GM12878 (cell line): ENCODE measurements around the gene MOAP1. TPM values are rescaled to one million over a fixed set of nuclear protein-coding genes. Genes with fewer than 3 reads are reported as not detected.

Experiments used
- ATAC-seq: fragments of 200-7000 bp; cut with Tn5 transposase; 3 replicates; pipeline ENCODE4 v1.9.1; 2020; ENCODE audit warnings: mild to moderate bottlenecking, moderate library complexity
- BruUV-seq: library from RNA; stranded (reverse); fragments of 400-500 nt; replicated peaks from 2 replicates; lab custom pipeline; 2021; lab: Mats Ljungman, UMichigan
- CTCF ChIA-PET: fragments of 300-600 bp; sonication (Branson Sonifier 250); formaldehyde crosslinking; extraction: SDS; loops from one replicate; lab custom pipeline; 2021; ENCODE audit warnings: inconsistent platforms; lab: Yijun Ruan, JAX
- POLR2A ChIA-PET: fragments of 350-600 bp; formaldehyde crosslinking; extraction: SDS; loops from one replicate; lab custom pipeline; 2021; ENCODE audit warnings: inconsistent platforms; lab: Charles Lee
- RAD21 ChIA-PET: fragments of 300-600 bp; sonication (Branson Sonifier 250); formaldehyde crosslinking; loops from one replicate; lab custom pipeline; 2023; ENCODE audit warnings: antibody characterized with exemption; ENCODE audit not compliant: unreplicated experiment; lab: Charles Lee
- SMC1A ChIA-PET: fragments of 300-600 bp; sonication (Branson Sonifier 250); formaldehyde crosslinking; loops from one replicate; lab custom pipeline; 2023; ENCODE audit not compliant: unreplicated experiment, uncharacterized antibody; lab: Charles Lee
- DNase-seq: peaks from one replicate; pipeline ENCODE4 v3.0.0-alpha.2; 2011; ENCODE audit warnings: low read depth, low spot score
- FAIRE-seq: peaks from 3 replicates; lab custom pipeline; 2011; peaks lifted over from hg19 to GRCh38; lab: Jason Lieb, UNC
- H2AFZ ChIP-seq: 2 replicates; pipeline ENCODE4 v1.6.0; 2011; ENCODE audit warnings: low read depth, low read length, control low read depth; ENCODE audit not compliant: control insufficient read depth
- H3K27ac ChIP-seq: 2 replicates; pipeline ENCODE4 v1.5.1; 2011; ENCODE audit warnings: control low read depth; ENCODE audit not compliant: control insufficient read depth, insufficient read depth
- H3K27me3 ChIP-seq, 2 experiments: replicated peaks in 1 of 2; 2 replicates each; pipeline versions ENCODE4 v1.6.0 to v1.6.1; 2011; ENCODE audit warnings: low read length in 1 of 2; ENCODE audit not compliant: control insufficient read depth in 2 of 2, insufficient read depth in 2 of 2
- H3K36me3 ChIP-seq, 2 experiments: 2 replicates each; pipeline ENCODE4 v1.5.1; 2011; ENCODE audit warnings: low read length in 1 of 2; ENCODE audit not compliant: control insufficient read depth in 2 of 2, insufficient read depth in 2 of 2
- H3K4me1 ChIP-seq: 2 replicates; pipeline ENCODE4 v1.6.1; 2011; ENCODE audit warnings: mild to moderate bottlenecking, low read length, moderate library complexity, mixed read lengths; ENCODE audit not compliant: control insufficient read depth, insufficient read depth
- H3K4me2 ChIP-seq: 2 replicates; pipeline ENCODE4 v1.6.0; 2011; ENCODE audit warnings: control low read depth; ENCODE audit not compliant: control insufficient read depth, insufficient read depth
- H3K4me3 ChIP-seq: fragments of 200-600 bp; sonication (generic); 2 replicates; pipeline ENCODE4 v1.5.1; 2016
- H3K79me2 ChIP-seq: 2 replicates; pipeline ENCODE4 v1.6.0; 2011; ENCODE audit warnings: low read length; ENCODE audit not compliant: control insufficient read depth, insufficient read depth
- H3K9ac ChIP-seq: 2 replicates; pipeline ENCODE4 v1.8.0; 2011; ENCODE audit warnings: low read length, control low read depth, mixed read lengths; ENCODE audit not compliant: control insufficient read depth, insufficient read depth
- H3K9me3 ChIP-seq: replicated peaks from 3 replicates; pipeline ENCODE4 v1.5.1; 2011; ENCODE audit warnings: mild to moderate bottlenecking, low read length; ENCODE audit not compliant: control insufficient read depth, insufficient read depth
- H4K20me1 ChIP-seq: 2 replicates; pipeline ENCODE4 v1.6.0; 2011; ENCODE audit not compliant: control insufficient read depth, insufficient read depth
- ASH2L ChIP-seq: fragments of 300-600, 200-600 bp; sonication (generic); IDR thresholded peaks from 2 replicates; pipeline ENCODE4 v1.6.1; 2017; ENCODE audit warnings: low read depth, mild to moderate bottlenecking, borderline replicate concordance
- CEBPB ChIP-seq, 2 experiments: fragments of 150-350 bp in 1 of 2; IDR thresholded peaks; 2 replicates each; pipeline ENCODE4 v1.6.1; 2012 to 2014; ENCODE audit warnings: low read depth in 2 of 2, low read length in 2 of 2, borderline replicate concordance in 1 of 2, inconsistent platforms in 1 of 2
- CHD2 ChIP-seq: IDR thresholded peaks from 2 replicates; pipeline ENCODE4 v1.6.1; 2011; ENCODE audit warnings: low read depth, low read length, improper control_type of control experiment, borderline replicate concordance
- DPF2 ChIP-seq: fragments of 450-650 bp; IDR thresholded peaks from 2 replicates; pipeline ENCODE4 v1.6.1; 2017; ENCODE audit warnings: mild to moderate bottlenecking
- EZH2 ChIP-seq: IDR thresholded peaks from 2 replicates; pipeline ENCODE4 v1.6.1; 2012; ENCODE audit warnings: low read depth, mild to moderate bottlenecking, control low read depth, inconsistent platforms, low read length, borderline replicate concordance; ENCODE audit not compliant: control insufficient read depth
- FOS ChIP-seq: IDR thresholded peaks from 3 replicates; pipeline ENCODE4 v1.6.1; 2011; ENCODE audit warnings: borderline replicate concordance; ENCODE audit not compliant: insufficient read length; ENCODE audit errors: extremely low read depth
- NBN ChIP-seq: fragments of 450-650 bp; IDR thresholded peaks from 2 replicates; pipeline ENCODE4 v1.6.1; 2016
- NR2F1 ChIP-seq: fragments of 450-650 bp; conservative IDR thresholded peaks from 2 replicates; pipeline ENCODE4 v1.6.1; 2017; ENCODE audit warnings: mild to moderate bottlenecking
- POLR2AphosphoS5 ChIP-seq: IDR thresholded peaks from 2 replicates; pipeline ENCODE4 v1.6.1; 2011; ENCODE audit warnings: mild to moderate bottlenecking, low read length, inconsistent platforms
- RB1 ChIP-seq: fragments of 450-650 bp; formaldehyde crosslinking; IDR thresholded peaks from 2 replicates; pipeline ENCODE4 v1.6.1; 2017; ENCODE audit warnings: mild to moderate bottlenecking, borderline replicate concordance
- TARDBP ChIP-seq: IDR thresholded peaks from 2 replicates; pipeline ENCODE4 v1.6.1; 2016; ENCODE audit warnings: borderline replicate concordance
- ZBED1 ChIP-seq: IDR thresholded peaks from 2 replicates; pipeline ENCODE4 v1.6.1; 2016; ENCODE audit warnings: borderline replicate concordance
- ZSCAN29 ChIP-seq: fragments of 450-650 bp; IDR thresholded peaks from 2 replicates; pipeline ENCODE4 v1.6.1; 2017; ENCODE audit warnings: mild to moderate bottlenecking, moderate library complexity
- WGBS: methylation state at CpG from one replicate; pipeline ENCODE4 v1.1.6; 2016; ENCODE audit warnings: low lambda C conversion rate; ENCODE audit not compliant: insufficient replicate concordance, insufficient coverage; ENCODE audit errors: missing lambda C conversion rate; 5-methylcytosine and 5-hydroxymethylcytosine counted together
- in situ Hi-C: fragments of 300-500 bp; cut with MboI; formaldehyde crosslinking; loops from 9 replicates; pipeline ENCODE4 v1.14.3; 2018; ENCODE audit warnings: mixed read lengths
- intact Hi-C: fragments of 100-400 bp; cut with micrococcal nuclease; formaldehyde crosslinking; loops from one replicate; pipeline ENCODE4 v1.14.2; 2022; ENCODE audit not compliant: unreplicated experiment
- polyA plus RNA-seq, 11 experiments: library from polyadenylated mRNA; depleted of rRNA in 4 of 11; unstranded in 6 of 11; stranded (reverse) in 5 of 11; fragments of >200 nt; fragmentation: Nextera tagmentation in 4 of 11; fragmentation: Illumina TruSeq in 1 of 11; extraction: Ambion mirVana in 4 of 11; extraction: Trizol in 1 of 11; gene quantifications; 1 replicate in 1 of 11; 2 replicates in 10 of 11; pipeline versions ENCODE4 v1.2.1 to v1.2.3, GENCODE V29; 2011 to 2016; ENCODE audit warnings: inconsistent platforms in 2 of 11, missing spikeins in 2 of 11, low read depth in 1 of 11
- total RNA-seq, 4 experiments: library from RNA; depleted of rRNA in 3 of 4; stranded (reverse); fragments of >200 nt in 3 of 4; fragmentation: Illumina TruSeq in 1 of 4; extraction: Trizol in 1 of 4; gene quantifications; 2 replicates each; pipeline versions ENCODE4 v1.2.1 to v1.2.3, GENCODE V29; 2013 to 2021
- TF ChIP-seq, protein P1 (sequence below): IDR thresholded peaks from 2 replicates; pipeline ENCODE4 v1.6.1; 2012; ENCODE audit warnings: improper control_type of control experiment, low read depth, low read length; ENCODE audit not compliant: insufficient replicate concordance

The MOAP1 gene
- total and polyA plus RNA-seq, 10 of the 15 experiments (the other 5 are each of a cell fraction or from before 2014, with no cell fraction given), result 3.1 to 51.9 (median 11.4) TPM

DNA sequence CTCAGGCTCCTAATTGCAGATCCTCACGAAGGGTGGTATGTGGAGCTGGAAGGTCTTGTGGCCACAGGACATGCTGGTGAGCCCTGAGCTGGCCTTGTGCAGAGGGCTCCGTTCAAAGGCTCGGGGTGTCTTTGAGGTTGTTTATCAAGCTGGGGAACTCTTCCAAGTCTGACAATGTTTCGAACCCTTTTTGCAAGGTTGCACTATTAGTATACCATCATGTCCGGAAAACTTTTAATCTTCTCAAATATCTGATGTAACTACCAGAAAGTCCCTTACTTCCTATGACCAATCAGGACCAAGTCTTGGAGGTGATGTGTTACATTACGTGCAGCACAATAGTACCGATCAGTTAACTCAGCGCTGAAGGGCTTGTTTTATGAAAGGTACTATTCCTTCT lies 43.9 kb upstream of the MOAP1 start:
- ChIA-PET RAD21 (interaction anchor here (0.6 kb wide), 1 partner anchor 27 kb away, joined by 3 read pairs; no protein-coding TSS in a partner anchor), POLR2A (no interaction called here), SMC1A (interaction anchor here (1.3 kb wide), 1 partner anchor 308 kb away, joined by 4 read pairs; no protein-coding TSS in a partner anchor), CTCF (no interaction called here)
- Histone ChIP-seq H3K9ac (no peak overlapping the region), H2AFZ (no peak overlapping the region), H3K79me2 (no peaks in the 10 kb centered on the region), H3K36me3 (peaks cover 4 to 8% of the 10 kb centered on the region in 2 experiments; a peak in 2 of 4 replicates), H3K9me3 (no peaks in the 10 kb centered on the region), H4K20me1 (no peaks in the 10 kb centered on the region), H3K27me3 (no peaks in the 10 kb centered on the region), H3K4me1 (no peaks in the 10 kb centered on the region; the same call in 1 of the 2 replicates), H3K4me2 (no peak overlapping the region), H3K27ac (no peak overlapping the region), H3K4me3 (no peak overlapping the region)
- ATAC-seq (no peak), DNase-seq (no peak), FAIRE-seq (no peak)
- WGBS, result 98% methylated on average over 8 of the region's 8 CpGs
- intact Hi-C loops, result no loop called here
- in situ Hi-C loops, result loop anchor here (25.0 kb wide), 1 partner anchor 309 kb away; no protein-coding TSS in a partner anchor
- TSS peak; percentile 59 for BruUV-seq
- no peak for TF ChIP-seq DPF2
- no peak for TF ChIP-seq ZBED1
- no peak for TF ChIP-seq NBN
- TF ChIP-seq, protein P1, sequence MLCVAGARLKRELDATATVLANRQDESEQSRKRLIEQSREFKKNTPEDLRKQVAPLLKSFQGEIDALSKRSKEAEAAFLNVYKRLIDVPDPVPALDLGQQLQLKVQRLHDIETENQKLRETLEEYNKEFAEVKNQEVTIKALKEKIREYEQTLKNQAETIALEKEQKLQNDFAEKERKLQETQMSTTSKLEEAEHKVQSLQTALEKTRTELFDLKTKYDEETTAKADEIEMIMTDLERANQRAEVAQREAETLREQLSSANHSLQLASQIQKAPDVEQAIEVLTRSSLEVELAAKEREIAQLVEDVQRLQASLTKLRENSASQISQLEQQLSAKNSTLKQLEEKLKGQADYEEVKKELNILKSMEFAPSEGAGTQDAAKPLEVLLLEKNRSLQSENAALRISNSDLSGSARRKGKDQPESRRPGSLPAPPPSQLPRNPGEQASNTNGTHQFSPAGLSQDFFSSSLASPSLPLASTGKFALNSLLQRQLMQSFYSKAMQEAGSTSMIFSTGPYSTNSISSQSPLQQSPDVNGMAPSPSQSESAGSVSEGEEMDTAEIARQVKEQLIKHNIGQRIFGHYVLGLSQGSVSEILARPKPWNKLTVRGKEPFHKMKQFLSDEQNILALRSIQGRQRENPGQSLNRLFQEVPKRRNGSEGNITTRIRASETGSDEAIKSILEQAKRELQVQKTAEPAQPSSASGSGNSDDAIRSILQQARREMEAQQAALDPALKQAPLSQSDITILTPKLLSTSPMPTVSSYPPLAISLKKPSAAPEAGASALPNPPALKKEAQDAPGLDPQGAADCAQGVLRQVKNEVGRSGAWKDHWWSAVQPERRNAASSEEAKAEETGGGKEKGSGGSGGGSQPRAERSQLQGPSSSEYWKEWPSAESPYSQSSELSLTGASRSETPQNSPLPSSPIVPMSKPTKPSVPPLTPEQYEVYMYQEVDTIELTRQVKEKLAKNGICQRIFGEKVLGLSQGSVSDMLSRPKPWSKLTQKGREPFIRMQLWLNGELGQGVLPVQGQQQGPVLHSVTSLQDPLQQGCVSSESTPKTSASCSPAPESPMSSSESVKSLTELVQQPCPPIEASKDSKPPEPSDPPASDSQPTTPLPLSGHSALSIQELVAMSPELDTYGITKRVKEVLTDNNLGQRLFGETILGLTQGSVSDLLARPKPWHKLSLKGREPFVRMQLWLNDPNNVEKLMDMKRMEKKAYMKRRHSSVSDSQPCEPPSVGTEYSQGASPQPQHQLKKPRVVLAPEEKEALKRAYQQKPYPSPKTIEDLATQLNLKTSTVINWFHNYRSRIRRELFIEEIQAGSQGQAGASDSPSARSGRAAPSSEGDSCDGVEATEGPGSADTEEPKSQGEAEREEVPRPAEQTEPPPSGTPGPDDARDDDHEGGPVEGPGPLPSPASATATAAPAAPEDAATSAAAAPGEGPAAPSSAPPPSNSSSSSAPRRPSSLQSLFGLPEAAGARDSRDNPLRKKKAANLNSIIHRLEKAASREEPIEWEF, result no peak
- no peak for TF ChIP-seq POLR2AphosphoS5
- no peak for TF ChIP-seq CEBPB (IDR thresholded peaks at IDR 0.05; ENCODE audit: borderline replicate concordance in 1 of 2, low read depth in 2 of 2, low read length in 2 of 2)
- no peak for TF ChIP-seq NR2F1
- TF ChIP-seq ASH2L, result no peak
- no peak for TF ChIP-seq CHD2
- no peak for TF ChIP-seq FOS
- TF ChIP-seq ZSCAN29, result no peak
- no peak for TF ChIP-seq RB1
- TF ChIP-seq TARDBP, result no peak
- no peak for TF ChIP-seq EZH2
